GM21526 (cell line): ENCODE results near the gene TNFSF12.

Experiments
- ATAC-seq: cut with Tn5 transposase; IDR thresholded peaks from one replicate; pipeline ENCODE4 v1.9.1; 2021; ENCODE audit warnings: moderate library complexity; ENCODE audit not compliant: unreplicated experiment, low FRiP score

TNFSF12 gene

DNA sequence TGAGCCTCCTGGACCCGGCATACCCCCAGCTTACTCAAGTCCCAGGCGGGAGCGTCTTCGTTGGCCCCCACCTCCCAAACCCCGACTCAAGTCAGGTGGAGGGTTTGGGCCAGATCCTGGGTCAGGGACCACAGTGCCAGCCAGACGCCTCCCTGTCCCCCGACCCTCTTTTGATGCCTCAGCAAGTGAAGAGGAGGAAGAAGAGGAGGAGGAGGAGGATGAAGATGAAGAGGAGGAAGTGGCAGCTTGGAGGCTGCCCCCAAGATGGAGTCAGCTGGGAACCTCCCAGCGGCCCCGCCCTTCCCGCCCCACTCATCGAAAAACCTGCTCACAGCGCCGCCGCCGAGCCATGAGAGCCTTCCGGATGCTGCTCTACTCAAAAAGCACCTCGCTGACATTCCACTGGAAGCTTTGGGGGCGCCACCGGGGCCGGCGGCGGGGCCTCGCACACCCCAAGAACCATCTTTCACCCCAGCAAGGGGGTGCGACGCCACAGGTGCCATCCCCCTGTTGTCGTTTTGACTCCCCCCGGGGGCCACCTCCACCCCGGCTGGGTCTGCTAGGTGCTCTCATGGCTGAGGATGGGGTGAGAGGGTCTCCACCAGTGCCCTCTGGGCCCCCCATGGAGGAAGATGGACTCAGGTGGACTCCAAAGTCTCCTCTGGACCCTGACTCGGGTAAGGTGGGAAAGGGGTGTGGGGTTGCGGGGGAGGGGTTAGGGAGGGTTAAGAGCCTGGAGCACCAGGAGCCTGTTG, 14.4 kb downstream of the TNFSF12 start:
- no peak for ATAC-seq

DNA sequence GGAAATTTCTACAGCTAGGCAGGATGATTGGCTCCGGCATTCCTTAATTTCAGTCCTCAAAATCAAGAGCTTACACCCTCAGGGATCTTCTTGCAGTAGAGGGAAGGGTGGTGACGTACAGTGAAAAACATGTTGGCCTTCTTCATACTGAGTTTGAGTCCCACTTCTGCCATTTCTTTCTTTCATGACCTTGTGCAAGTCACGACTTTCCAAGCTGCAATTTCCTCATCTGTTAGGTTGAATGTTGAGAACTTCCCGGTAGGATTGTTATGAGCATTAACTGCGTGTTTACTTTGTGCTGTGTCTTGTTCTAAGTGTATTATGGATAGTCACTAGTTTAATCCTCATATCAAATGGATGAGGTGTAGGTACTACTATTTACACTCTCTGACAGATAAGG, 20.7 kb downstream of the TNFSF12 start:
- no peak for ATAC-seq

DNA sequence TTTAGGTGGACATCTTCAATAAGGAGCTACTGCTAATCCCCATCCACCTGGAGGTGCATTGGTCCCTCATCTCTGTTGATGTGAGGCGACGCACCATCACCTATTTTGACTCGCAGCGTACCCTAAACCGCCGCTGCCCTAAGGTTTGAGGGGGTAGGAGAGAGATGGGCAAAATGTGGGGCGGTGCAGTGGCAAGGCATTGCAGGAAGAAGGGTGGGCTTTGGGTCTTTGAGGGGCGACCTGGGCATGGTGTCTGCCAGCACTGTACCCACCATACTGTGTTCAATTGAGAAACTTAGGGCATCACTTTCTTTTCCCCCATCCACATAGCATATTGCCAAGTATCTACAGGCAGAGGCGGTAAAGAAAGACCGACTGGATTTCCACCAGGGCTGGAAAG, 21.5 kb downstream of the TNFSF12 start:
- ATAC-seq, result no peak

DNA sequence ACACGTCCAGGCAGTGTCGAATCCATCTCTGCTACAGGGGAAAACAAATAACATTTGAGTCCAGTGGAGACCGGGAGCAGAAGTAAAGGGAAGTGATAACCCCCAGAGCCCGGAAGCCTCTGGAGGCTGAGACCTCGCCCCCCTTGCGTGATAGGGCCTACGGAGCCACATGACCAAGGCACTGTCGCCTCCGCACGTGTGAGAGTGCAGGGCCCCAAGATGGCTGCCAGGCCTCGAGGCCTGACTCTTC, 23.4 kb downstream of the TNFSF12 start:
- ATAC-seq, result no peak

DNA sequence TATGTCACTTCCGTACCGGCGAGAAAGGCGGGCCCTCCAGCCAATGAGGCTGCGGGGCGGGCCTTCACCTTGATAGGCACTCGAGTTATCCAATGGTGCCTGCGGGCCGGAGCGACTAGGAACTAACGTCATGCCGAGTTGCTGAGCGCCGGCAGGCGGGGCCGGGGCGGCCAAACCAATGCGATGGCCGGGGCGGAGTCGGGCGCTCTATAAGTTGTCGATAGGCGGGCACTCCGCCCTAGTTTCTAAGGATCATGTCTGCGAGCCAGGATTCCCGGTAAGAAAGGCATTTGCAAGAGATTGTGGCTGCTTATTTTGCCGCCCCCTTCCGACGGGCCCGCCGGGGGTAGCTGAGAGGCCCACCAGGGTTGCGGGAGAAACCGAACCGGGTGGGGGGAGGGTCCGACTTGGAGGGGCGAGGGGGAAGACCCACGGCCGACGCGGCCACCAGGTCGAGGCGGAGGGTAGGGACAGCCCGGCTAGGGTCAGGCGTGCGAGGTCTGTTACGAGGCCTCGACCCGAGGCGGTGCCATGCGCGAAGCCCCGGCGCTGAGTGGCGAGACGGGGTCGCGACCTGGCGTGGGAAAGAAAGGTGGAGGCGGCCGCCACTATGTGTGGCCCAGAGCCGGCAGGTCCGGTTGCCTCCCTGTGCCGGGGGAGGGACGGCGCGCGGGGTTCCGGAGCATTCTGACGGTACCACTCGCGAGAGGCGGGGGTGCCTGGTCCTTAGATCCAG, 23.9 kb downstream of the TNFSF12 start:
- ATAC-seq, result peak; percentile 77

DNA sequence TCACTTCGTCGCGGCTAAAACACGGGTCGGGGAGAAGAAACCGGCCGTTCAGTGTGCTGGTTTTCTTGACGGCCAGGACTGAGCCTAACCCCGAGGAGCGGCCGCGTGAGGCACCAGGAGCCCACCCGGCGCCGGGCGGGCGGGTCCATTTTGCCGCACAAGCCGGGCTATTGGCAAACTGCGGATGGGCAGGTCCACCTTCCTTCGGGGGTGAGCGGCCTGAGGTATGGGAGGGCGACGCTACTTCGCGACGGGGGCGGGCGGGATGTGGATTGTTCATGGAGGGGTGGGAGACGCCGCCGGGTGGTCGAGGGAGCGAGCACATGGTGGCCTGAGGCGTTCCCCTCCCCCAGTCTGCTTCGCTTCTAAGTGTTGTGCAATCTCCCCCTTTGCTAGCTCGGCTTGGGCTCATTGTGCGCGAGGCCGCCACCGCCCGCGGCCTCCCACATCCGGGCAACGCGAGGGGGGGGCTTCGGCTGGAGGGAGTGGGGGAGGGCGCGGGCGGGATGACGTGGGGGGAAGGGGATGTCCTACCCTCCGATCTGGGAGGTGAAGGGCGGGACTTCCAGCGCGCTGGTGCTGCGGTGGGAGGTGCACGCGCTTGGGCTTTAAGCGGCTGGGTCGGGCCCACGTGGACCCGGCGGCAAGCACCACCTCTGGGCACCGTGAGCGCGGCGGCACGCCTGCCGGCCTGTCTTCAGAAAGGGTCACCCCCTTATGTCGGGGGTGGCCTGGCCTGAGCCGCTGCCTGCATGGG, 24.6 kb downstream of the TNFSF12 start:
- ATAC-seq, result no peak

DNA sequence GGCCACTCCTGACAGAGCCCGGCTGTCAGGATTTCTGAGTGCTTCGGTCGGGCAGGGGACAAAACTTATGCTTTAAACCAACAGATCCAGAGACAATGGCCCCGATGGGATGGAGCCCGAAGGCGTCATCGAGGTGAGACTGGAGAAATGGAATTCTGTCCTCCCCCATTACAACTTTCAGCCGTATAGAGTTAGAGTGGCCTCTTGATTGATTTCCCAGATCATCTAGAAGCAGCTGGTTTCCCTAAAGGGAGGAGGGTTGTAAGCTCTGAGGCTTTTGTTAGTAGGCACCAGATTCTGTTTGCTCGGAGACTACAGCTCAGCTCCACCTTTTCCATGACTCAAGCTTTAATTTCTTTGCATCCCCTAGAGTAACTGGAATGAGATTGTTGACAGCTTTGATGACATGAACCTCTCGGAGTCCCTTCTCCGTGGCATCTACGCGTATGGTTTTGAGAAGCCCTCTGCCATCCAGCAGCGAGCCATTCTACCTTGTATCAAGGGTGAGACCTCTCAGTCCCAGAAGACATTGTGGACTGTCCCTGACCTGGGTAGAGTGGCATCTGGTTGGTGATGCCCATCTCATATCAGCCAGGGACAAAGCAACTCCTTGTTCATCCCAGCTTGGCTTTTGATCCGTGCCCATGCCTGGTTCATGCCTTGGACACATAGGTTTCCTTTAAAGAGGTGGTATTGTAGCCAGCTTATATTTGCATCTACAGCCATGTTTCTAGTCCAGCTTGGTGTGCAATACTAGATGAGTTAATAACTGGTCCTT, 25.5 kb downstream of the TNFSF12 start:
- ATAC-seq, result no peak

DNA sequence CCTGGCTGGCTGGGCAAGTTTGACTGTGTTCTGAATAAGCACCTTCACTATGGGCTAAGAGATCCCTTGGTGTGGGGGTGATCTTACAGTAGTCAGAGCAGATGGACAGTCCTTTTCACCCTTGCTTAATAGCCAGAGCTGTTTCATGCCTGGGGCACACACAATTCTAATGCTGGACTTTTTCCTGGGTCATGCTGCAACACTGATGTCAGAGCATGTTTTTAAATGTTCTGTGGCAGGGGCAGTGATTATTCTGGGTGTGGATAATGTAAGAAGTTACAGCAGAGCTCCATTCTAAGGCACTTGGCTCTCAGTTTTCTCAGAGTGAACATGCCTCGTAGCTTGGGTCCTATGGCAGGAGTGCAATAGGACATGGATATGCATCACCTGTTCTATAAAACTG, 26.6 kb downstream of the TNFSF12 start:
- ATAC-seq, result no peak

DNA sequence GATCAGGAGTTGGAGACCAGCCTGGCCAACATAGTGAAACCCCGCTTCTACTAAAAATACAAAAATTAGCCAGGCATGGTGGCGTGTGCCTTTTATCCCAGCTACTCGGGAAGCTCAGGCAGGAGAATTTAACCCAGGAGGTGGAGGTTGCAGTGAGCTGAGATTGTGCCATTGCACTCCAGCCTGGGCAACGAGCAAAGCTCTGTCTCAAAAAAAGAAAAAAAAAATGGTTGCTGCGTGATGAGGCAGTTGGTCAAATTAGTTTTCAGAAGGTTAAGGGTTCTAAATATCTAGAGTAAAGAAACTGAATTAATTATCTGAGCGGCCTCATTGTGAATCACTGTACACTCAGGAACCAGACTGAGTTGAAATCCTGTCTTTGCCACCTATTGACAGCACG, 27.1 kb downstream of the TNFSF12 start:
- no peak for ATAC-seq

DNA sequence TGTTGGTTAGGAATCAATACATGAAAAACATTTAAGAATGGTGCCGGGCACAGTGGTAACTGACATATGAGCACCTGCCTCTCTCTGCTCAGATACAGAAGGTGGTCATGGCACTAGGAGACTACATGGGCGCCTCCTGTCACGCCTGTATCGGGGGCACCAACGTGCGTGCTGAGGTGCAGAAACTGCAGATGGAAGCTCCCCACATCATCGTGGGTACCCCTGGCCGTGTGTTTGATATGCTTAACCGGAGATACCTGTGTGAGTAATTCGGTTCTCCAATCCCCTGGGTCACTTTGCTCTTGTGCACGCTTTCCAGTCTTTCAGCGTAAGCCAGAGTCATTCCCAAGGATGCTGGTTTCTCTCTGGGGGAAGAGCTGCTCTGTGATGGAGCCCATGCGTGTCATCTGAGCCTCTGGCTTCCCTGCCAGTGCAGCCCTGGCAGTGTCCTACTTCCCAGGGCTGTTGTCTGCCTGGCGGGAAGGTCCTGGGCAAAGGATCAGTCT, 27.6 kb downstream of the TNFSF12 start:
- ATAC-seq, result no peak

DNA sequence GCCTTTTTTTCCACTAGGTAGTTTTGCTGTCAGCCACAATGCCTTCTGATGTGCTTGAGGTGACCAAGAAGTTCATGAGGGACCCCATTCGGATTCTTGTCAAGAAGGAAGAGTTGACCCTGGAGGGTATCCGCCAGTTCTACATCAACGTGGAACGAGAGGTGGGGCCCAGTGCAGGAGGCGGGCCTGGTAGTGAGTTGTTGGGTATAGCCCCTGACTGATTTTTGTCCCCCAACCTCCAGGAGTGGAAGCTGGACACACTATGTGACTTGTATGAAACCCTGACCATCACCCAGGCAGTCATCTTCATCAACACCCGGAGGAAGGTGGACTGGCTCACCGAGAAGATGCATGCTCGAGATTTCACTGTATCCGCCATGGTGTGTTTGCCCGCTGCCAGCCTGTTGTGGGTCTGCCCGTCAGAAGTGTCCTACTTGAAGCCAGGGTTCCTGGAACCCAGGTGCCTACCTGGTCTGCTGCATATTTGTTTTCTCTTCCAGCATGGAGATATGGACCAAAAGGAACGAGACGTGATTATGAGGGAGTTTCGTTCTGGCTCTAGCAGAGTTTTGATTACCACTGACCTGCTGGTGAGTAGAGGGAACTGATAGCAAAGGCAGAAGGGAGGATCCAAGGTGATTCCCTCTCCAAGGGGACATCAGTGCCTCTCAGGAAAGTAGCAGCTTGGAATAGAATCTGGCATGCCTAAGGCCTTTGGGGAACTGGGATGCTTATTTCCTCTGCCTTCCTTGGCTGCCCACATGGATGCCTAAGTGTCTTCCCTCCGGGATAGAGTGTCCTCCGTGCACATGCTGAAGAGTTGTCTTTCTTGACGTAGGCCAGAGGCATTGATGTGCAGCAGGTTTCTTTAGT, 28.7 kb downstream of the TNFSF12 start:
- no peak for ATAC-seq

DNA sequence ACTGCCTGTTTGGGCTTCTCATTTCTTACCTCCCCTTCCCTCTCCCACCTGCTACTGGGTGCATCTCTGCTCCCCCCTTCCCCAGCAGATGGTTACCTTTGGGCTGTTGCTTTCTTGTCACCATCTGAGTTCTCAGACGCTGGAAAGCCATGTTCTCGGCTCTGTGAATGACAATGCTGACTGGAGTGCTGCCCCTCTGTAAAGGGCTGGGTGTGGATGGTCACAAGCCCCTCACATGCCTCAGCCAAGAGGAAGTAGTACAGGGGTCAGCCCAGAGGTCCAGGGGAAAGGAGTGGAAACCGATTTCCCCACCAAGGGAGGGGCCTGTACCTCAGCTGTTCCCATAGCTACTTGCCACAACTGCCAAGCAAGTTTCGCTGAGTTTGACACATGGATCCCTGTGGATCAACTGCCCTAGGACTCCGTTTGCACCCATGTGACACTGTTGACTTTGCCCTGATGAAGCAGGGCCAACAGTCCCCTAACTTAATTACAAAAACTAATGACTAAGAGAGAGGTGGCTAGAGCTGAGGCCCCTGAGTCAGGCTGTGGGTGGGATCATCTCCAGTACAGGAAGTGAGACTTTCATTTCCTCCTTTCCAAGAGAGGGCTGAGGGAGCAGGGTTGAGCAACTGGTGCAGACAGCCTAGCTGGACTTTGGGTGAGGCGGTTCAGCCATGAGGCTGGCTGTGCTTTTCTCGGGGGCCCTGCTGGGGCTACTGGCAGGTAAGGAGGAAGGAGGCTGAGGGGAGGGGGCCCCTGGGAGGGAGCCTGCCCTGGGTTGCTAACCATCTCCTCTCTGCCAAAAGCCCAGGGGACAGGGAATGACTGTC, 30.4 kb downstream of the TNFSF12 start, which contains the start of gene CD68:
Gene CD68 (plus strand): TSS at position 638 of the 833 bp plus-strand sequence. CDS start 40 bp downstream, at position 678.
- ATAC-seq, result no peak

DNA sequence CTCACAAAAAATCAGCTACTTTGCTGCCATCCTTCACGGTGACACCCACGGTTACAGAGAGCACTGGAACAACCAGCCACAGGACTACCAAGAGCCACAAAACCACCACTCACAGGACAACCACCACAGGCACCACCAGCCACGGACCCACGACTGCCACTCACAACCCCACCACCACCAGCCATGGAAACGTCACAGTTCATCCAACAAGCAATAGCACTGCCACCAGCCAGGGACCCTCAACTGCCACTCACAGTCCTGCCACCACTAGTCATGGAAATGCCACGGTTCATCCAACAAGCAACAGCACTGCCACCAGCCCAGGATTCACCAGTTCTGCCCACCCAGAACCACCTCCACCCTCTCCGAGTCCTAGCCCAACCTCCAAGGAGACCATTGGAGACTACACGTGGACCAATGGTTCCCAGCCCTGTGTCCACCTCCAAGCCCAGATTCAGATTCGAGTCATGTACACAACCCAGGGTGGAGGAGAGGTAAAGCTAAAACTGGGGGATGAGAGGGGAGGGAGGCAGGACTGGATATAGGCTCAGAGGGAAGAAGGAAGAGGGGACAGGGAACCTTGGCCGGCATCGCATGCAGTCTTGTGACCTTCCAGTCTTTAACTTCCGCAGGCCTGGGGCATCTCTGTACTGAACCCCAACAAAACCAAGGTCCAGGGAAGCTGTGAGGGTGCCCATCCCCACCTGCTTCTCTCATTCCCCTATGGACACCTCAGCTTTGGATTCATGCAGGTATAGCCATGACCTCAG, 31.2 kb downstream of the TNFSF12 start:
- ATAC-seq, result no peak

DNA sequence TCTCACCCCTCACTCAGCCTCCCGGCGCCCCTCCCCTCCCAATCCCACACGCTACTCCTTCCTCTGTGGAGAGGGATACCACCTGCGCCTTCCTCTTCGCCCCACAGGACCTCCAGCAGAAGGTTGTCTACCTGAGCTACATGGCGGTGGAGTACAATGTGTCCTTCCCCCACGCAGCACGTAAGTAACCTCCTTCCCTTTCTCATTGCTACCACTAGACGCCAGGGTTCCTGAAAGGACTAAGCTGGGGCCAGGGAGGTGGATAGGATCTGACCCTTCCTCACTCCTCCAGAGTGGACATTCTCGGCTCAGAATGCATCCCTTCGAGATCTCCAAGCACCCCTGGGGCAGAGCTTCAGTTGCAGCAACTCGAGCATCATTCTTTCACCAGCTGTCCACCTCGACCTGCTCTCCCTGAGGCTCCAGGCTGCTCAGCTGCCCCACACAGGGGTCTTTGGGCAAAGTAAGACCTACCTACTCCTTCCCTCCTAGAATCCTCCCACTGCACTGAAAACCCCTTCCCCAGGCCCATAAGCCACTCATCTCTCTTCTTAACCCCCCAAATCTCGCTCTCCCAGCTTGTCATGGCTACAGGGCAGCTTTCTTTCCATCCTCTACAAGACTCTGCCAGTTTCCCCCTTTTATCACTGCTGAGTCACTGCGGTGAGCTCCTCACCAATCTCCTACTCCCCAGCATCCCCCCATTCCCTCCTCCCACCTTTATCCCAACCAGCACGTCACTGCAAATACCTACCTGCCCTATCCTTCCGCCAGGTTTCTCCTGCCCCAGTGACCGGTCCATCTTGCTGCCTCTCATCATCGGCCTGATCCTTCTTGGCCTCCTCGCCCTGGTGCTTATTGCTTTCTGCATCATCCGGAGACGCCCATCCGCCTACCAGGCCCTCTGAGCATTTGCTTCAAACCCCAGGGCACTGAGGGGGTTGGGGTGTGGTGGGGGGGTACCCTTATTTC, 32.0 kb downstream of the TNFSF12 start:
- no peak for ATAC-seq

DNA sequence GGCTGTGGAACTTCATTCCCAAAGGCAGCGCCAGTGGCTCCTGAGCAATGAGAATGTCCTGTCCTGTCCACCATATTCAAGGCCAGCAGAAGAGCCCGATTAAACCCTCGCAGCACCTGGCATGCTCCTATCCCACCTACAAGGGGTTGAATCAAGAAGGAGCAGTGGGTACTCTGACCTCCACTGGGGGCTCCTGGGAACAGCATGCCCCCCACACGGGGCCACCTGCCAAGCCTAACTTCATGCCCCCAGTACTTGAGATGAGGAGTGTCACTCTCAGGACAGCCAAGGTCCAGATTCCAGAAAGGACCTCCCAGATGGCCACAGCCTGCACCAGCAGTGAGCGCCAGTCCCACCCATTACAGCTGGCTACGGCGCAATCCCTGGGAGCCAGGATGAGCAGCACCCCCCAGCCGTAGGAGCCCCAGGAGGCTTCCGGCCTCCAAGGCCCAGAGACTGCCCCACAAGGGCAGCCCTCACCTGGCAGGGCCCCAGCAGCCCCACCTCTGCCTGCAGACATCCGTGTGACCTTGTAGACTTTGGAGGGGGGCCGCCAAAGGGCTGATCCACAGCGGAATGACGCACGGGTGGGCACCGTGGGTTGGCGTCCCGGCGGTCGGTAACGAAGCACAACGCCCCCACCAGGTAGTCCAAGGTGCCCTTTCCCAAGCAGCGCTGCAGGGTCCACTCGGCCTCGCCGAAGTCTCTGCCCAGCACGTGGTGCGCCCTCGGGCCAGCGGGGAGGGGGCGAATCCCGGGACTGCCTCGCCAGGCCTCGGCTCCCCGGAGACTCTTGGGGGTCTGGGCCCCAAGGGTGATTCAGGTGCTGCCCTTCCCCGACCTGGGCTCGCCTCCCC, 33.8 kb downstream of the TNFSF12 start:
- no peak for ATAC-seq
